Calu3 (cell line): Measurements from ENCODE around the gene VAV1. TPM values are rescaled to one million over a fixed set of nuclear protein-coding genes. Genes with fewer than 3 reads are reported as not detected.

ENCODE experiments used
- BruUV-seq: library from RNA; stranded (reverse); fragments of 400-500 nt; replicated peaks from 2 replicates; lab custom pipeline; 2021; lab: Mats Ljungman, UMichigan
- CTCF ChIA-PET: fragments of 300-600 bp; sonication (Branson Sonifier 250); formaldehyde crosslinking; loops from one replicate; lab custom pipeline; 2022; ENCODE audit warnings: antibody characterized with exemption; lab: Charles Lee
- DNase-seq: peaks from one replicate; pipeline ENCODE4 v3.0.0; 2022
- H3K27ac Mint-ChIP-seq: one replicate; pipeline ENCODE4 v1.8.0; 2022; ENCODE audit warnings: mixed read lengths; ENCODE audit not compliant: unreplicated experiment
- H3K27me3 Mint-ChIP-seq: one replicate; pipeline ENCODE4 v1.8.0; 2022; ENCODE audit warnings: mixed read lengths; ENCODE audit not compliant: unreplicated experiment
- H3K36me3 Mint-ChIP-seq: one replicate; pipeline ENCODE4 v1.8.0; 2022; ENCODE audit warnings: mild to moderate bottlenecking, moderate library complexity, mixed read lengths; ENCODE audit not compliant: insufficient read depth, unreplicated experiment
- H3K4me1 Mint-ChIP-seq: one replicate; pipeline ENCODE4 v1.8.0; 2022; ENCODE audit warnings: mild to moderate bottlenecking, low read depth, mixed read lengths; ENCODE audit not compliant: unreplicated experiment
- H3K4me3 Mint-ChIP-seq: one replicate; pipeline ENCODE4 v1.8.0; 2022; ENCODE audit warnings: mild to moderate bottlenecking, low read depth, moderate library complexity, mixed read lengths; ENCODE audit not compliant: unreplicated experiment
- H3K9me3 Mint-ChIP-seq: one replicate; pipeline ENCODE4 v1.8.0; 2022; ENCODE audit warnings: low read depth, mixed read lengths; ENCODE audit not compliant: unreplicated experiment
- intact Hi-C: fragments of 100-400 bp; cut with micrococcal nuclease; formaldehyde crosslinking; loops from one replicate; pipeline ENCODE4 v1.10.0; 2022; ENCODE audit not compliant: unreplicated experiment
- total RNA-seq: library from RNA; stranded (reverse); gene quantifications from 2 replicates; pipeline ENCODE4 v1.2.3, GENCODE V29; 2022
- TF ChIP-seq, protein P1 (sequence below): fragments of 200-600 bp; IDR thresholded peaks from one replicate; pipeline ENCODE4 v1.8.0; 2022; ENCODE audit warnings: antibody characterized with exemption; ENCODE audit not compliant: unreplicated experiment

VAV1 gene
- total RNA-seq, 1 experiment from 2014 or later: 0.28 TPM

DNA sequence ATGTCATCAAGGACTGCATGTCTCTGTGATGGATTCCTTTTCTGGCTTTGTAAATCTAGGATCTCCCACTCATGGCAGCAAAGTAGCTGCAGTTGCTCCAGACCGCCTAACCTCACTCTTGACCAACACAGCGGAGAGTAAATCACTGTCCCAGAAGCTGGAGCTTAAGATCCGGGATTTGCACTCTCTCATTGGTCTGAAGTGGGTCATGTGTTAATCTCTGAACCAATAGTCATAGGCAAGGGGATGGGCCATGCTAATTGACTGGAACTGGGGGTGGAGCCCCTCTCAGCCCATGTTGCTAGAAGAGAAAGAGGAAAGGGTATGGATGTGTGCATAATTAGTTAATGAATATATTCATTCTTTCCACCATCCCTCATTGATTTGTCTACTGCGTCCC is 34.0 kb downstream of the VAV1 start:
- Mint-ChIP-seq H3K36me3 (peaks cover 10% of the 10 kb centered on the region), H3K4me1 (peaks cover 13% of the 10 kb centered on the region), H3K27ac (peak overlapping the region; percentile 52), H3K9me3 (no peaks in the 10 kb centered on the region), H3K27me3 (no peaks in the 10 kb centered on the region), H3K4me3 (no peak overlapping the region)
- TF ChIP-seq, protein P1, sequence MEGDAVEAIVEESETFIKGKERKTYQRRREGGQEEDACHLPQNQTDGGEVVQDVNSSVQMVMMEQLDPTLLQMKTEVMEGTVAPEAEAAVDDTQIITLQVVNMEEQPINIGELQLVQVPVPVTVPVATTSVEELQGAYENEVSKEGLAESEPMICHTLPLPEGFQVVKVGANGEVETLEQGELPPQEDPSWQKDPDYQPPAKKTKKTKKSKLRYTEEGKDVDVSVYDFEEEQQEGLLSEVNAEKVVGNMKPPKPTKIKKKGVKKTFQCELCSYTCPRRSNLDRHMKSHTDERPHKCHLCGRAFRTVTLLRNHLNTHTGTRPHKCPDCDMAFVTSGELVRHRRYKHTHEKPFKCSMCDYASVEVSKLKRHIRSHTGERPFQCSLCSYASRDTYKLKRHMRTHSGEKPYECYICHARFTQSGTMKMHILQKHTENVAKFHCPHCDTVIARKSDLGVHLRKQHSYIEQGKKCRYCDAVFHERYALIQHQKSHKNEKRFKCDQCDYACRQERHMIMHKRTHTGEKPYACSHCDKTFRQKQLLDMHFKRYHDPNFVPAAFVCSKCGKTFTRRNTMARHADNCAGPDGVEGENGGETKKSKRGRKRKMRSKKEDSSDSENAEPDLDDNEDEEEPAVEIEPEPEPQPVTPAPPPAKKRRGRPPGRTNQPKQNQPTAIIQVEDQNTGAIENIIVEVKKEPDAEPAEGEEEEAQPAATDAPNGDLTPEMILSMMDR: no peak
- peak; percentile 16 for DNase-seq
- CTCF ChIA-PET: no interaction called here
- no TSS peak for BruUV-seq
- intact Hi-C loops: loop anchor here (10.0 kb wide), 1 partner anchor 72 kb away; the partner anchor contains the start of genes GPR108 and TRIP10

GRCh38 chr19:6807291-6807690 is 34.8 kb downstream of the VAV1 start:
- intact Hi-C loops: loop anchor here (10.0 kb wide), 1 partner anchor 72 kb away; the partner anchor contains the start of genes GPR108 and TRIP10
- Mint-ChIP-seq H3K4me1 (peaks cover 12% of the 10 kb centered on the region), H3K4me3 (no peak overlapping the region), H3K27ac (no peak overlapping the region), H3K36me3 (peaks cover 5% of the 10 kb centered on the region), H3K27me3 (no peaks in the 10 kb centered on the region), H3K9me3 (no peaks in the 10 kb centered on the region)
- CTCF ChIA-PET: no interaction called here
- TF ChIP-seq, protein P1: no peak
- DNase-seq: no peak
- BruUV-seq: no TSS peak

DNA sequence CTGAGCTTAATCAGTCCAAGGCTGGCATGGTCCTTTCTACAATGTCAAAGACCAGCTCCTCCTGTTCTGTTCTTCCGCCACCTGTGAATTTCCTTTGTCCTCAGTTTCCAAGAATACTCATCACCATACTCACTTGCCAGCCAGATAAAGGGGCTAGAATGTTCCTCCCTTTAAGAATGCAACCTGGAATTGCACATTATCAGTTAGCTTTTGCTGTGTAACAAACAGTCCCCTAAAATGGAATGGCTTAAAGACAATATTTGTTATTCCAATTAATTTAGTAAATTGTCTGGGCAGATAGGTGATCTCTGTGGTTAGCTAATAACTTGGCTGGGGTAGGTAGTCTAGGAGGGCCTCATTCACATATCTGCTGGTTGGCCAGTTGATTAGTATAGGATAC is 36.0 kb downstream of the VAV1 start:
- intact Hi-C loops: loop anchor here (10.0 kb wide), 1 partner anchor 74 kb away; the partner anchor contains the start of genes GPR108 and TRIP10
- CTCF ChIA-PET: no interaction called here
- no TSS peak for BruUV-seq

DNA sequence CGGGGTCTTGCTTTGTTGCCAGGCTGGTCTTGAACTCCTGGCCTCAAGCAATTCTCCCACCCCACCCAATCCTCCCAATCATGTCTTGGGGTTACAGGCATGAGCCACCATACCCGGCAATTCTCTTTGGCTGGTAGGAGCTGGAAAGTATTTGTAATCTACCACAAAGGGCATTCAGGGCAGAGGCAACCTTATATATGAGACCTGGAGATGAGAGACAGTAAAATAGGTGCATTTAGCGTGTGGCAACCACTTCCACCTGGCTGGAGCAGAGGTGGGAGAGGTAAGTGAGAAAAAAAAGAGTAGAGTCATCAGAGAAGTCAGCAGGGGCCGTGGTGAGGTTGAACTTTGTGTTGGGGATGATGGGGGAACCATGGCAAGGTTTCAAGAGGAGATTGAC is 36.8 kb downstream of the VAV1 start:
- TF ChIP-seq, protein P1: no peak
- Mint-ChIP-seq H3K4me3 (no peak overlapping the region), H3K27me3 (no peaks in the 10 kb centered on the region), H3K9me3 (no peaks in the 10 kb centered on the region), H3K36me3 (peaks cover 10% of the 10 kb centered on the region), H3K4me1 (peaks cover 8% of the 10 kb centered on the region), H3K27ac (no peak overlapping the region)
- intact Hi-C loops: loop anchor here (10.0 kb wide), 1 partner anchor 74 kb away; the partner anchor contains the start of genes GPR108 and TRIP10
- CTCF ChIA-PET: no interaction called here
- no peak for DNase-seq
- BruUV-seq: no TSS peak

More for the DNA sequence above, 36.0 kb downstream of the VAV1 start:
- peaks cover 7% of the 10 kb centered on the region for H3K4me1 Mint-ChIP-seq
- H3K27me3 Mint-ChIP-seq: no peaks in the 10 kb centered on the region
- TF ChIP-seq, protein P1: no peak
- H3K4me3 Mint-ChIP-seq: no peak overlapping the region
- peaks cover 10% of the 10 kb centered on the region for H3K36me3 Mint-ChIP-seq
- H3K27ac Mint-ChIP-seq: no peak overlapping the region
- no peaks in the 10 kb centered on the region for H3K9me3 Mint-ChIP-seq
- DNase-seq: no peak
